GM21825 (cell line): ENCODE measurements around the gene TPM2.

Experiments
- ATAC-seq: cut with Tn5 transposase; IDR thresholded peaks from one replicate; pipeline ENCODE4 v1.9.1; 2021; ENCODE audit warnings: mild to moderate bottlenecking, moderate library complexity; ENCODE audit not compliant: unreplicated experiment

The TPM2 gene

GRCh38 chr9:35636135-35636876 is 53.4 kb downstream of the TPM2 start:
- ATAC-seq: no peak

- ATAC-seq: no peak
These were observed 54.0 kb downstream of the TPM2 start for GRCh38 chr9:35635730-35636129.
